SW 1271 (cell line): ENCODE data around the gene ARFGAP2.
A peak's percentile ranks its signal among the peaks of the same experiment; 100 is the strongest.
"Not testable (repeated sequence)": the region's sequence is repeated elsewhere in the genome, so short reads cannot be mapped to it uniquely, and the experiment has no call there.

Source experiments
- DNase-seq, 2 experiments: peaks; one replicate each; lab custom pipeline; 2025; lab: John Stamatoyannopoulos, UW

Gene ARFGAP2

DNA sequence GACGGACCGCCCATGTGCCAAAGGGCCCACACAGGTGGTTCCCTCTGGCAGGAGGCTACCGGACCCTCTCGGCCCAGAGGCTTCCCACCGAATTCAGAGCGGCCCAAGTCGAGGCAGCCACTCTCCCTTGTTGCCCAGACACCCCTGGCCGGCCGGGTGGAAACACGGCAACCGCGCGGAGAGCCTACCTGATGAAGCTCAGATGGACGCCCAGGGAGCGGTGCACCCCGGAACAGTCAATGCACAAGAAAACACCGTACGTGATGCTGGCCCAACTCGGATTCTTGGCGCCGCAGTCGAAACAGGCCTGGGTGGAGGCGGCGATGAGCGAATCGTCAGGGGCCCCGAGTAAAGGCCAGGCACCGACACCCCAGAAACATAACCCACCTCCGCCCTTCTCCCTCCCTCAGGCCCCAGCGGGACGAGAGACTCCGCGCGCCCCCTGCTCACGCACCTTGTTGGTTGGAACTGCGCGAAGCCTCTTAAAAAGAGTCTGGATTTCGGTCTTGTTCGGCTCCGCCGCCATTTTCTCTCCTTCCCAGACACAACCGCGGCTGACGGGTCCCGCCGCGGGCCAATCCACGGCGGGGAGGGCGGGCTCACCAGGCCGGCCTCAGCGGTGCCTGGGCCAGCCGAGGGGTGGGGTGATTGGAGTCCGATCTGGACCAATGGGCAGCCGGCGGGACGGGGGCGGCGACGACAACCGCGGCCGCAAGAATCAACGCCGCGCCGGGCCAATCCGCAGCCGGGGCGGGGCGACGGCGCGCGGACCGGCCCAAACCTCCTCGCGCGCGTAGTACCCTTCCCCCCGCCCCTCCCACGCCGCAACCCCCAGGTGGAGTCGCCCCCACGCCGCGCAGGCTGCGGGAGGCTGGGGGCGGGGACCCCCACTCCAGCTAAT, at the start of gene ARFGAP2:
Gene ARFGAP2 (minus strand): TSS at position 552 of the 901 bp plus-strand sequence. CDS start 26 bp downstream, at position 526.
- peak; percentile 63 to 88 for DNase-seq

DNA sequence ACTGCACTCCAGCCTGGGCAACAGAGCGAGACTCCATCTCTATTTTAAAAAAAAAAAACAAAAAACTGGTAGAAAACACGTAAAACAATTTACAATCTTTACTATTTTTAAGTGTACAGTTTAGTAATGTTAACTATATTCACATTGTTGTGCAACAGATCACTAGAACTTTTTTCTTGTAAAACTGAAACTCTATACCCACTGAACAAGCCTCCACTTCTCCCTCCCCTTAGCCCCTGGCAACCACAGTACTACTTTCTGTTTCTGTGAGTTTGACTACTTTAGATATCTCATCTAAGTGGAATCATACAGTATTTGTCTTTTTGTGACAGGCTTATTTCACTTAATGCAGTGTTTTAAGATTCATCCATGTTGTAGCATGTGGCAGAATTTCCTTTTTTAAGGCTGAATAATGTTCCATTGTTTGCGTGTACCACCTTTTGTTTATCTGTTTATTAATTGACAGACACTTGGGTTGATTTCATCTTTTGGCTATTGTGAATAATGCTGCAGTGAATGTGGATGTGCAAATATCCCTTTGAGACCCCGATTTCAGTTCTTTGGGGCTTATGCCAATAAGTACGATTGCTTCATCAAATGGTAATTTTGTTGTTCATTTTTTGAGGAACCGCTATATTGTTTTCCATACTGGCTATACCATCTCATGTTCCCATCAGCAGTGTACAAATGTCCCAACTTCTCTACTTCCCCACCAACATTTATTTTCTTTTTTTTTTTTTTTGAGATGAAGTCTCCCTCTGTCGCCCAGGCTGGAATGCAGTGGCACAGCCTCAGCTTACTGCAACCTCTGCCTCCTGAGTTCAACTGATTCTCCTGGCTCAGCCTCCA, 49.1 kb upstream of the ARFGAP2 start:
- no peak for DNase-seq

DNA sequence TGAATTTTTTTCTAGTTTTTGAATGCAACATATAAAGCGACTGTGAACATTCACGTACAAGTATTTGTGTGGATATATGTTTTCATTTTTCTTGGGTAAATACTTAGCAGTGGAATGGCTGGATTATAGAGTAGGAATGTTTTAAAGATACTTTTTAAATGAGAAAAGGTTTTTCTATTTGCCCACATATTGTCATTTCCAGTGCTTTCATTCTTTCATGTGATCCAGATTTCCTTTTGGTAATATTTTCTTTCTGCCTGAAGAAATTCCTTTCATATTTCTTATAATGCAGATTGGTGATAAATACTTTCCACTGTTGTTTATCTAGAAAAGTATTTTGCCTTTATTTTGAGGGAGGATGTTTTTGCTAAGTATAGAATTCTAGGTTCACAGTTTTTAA, 46.0 kb upstream of the ARFGAP2 start:
- no peak for DNase-seq

DNA sequence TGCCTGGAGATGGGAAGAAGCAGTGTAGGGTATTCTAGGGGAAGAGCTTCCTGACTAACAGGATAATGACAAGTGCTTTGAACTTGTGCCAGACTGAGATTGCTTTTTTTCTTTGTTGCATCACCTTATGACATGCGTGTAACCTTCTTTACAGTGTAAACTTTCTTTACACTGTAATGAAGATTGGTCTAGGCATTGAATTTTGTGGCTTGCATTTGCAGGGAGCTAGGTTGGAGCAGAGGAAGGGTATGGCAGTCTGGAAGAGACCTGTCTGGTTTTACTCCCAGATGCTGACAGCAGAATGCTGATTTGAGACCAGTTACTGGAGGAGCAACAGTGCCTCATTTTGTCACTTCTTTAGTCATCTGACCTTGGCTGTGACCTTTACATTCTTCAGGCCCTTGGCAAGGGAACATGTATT, 43.7 kb upstream of the ARFGAP2 start:
- DNase-seq: peak in 1 of 2 experiments; percentile 61

DNA sequence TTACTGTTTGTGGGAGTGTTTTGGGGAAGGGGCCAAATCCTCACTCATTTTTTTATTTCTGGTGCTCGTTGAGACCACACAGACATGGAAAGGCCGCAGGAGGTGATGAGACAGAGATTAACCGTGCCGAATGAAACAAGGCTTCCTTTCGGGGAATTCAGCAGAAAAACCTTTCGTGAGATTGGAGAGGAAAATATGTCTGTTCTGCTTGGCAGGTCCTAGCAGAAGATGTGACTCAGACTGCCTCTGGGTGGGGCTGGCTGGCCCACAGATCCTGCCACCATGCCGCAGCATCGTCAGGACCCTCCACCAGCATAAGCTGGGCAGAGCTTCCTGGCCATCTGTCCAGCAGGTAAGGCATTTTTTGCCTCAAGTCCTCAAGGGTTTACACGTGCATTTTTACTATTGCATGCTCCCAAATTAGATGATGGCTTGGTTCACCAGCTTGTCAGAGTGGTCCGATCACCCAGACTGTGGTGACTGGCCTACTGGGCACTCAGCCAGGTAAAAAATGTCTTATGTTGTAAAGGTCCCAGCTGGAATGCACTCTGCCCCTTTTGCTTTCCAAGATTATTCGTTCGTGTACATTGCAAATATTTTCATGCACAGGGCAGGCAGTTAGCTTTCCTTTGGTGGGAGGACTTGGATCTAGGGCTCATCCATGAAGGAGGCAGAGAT, 39.6 kb upstream of the ARFGAP2 start:
- peak; percentile 53 to 77 for DNase-seq

DNA sequence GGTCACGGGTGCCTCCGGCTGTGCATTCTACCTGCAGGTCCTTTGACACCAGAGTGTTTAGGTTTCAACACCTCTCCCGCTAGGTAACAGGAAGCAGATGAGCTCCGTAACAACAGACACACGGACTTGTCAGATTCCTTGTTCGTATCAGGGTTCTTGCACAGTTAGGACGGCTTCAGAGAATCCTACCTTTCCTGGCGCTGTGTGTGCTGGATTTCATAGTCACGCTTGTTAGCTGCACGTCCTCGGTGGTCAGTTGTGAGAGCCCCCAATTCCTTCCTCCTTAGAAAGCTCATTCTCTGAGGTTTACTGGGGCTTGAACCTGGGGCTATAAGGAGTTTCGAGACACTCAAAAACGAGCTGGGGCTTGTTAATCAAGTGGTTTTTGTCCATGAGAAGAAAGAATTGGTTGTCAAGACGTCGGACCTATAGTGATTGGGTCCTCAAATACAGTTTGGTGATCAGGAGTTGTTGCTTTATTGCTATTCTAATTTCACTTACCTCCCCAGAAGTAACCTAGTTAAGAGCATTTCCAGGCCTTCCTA, 38.8 kb upstream of the ARFGAP2 start:
- DNase-seq: no peak

DNA sequence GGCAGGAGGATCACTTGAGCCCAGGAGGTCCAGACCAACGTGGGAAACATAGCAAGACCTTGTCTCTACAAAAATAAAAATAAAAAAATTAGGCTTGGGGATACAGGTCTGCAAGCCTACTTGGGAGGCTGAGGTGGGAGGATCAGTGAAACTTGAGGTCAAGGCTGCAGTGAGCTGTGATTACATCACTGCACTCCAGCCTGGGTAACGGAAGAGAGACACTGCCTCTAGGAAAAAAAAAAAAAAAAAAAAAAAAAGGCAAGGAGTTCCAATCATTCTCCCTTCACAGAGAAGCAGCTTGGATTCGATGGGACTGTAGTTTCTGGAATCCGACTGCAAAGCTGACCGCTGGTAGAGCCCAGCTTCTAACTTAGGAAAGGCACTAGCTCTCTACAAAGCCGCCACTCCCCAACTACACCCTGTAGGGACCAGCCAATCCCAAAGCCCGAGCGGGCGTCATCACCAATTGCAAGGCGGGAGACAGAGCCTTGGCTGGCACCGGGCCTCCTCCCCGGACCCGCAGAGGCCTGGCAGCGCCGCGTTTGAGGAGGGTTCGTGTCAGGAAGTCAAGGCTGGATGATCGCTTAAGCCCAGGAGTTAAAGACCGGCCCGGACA, 37.4 kb upstream of the ARFGAP2 start:
- DNase-seq: peak; percentile 66 to 87

DNA sequence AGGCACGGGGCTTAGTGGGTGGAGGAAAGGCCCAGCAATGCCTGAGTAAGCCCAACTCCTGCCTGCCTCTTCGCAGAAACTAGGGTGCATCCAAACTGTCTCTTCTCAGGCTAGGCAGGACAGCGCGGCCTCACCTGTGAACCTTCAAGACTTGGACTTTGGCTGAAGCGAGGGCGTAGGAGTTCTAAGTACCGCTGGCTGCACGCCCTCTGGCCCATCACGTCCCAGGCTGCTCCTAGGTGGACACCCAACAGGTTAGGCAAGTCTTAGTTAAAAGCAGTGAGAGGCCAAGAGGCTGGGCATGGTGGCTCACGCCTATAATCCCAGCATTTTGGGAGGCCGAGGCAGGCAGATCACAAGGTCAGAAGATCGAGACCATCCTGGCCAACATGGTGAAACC, 36.3 kb upstream of the ARFGAP2 start:
- no peak for DNase-seq

DNA sequence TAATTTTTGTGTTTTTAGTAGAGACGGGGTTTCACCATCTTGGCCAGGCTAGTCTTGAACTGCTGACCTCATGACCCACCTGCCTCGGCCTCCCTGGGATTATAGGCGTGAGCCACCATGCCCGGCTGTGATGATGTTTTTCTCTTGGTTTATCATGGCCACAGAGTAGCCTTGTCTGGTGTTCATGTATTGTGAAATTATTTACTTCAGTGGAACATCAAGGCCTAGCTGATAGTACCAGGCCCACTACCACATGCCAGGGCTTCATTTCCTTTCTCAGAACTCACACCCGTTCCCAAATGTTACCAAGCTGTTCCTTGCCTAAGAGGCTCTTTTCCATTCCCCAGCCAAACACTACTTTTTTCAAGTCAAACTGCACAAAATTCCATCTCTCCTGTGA, 31.9 kb upstream of the ARFGAP2 start:
- no peak for DNase-seq

DNA sequence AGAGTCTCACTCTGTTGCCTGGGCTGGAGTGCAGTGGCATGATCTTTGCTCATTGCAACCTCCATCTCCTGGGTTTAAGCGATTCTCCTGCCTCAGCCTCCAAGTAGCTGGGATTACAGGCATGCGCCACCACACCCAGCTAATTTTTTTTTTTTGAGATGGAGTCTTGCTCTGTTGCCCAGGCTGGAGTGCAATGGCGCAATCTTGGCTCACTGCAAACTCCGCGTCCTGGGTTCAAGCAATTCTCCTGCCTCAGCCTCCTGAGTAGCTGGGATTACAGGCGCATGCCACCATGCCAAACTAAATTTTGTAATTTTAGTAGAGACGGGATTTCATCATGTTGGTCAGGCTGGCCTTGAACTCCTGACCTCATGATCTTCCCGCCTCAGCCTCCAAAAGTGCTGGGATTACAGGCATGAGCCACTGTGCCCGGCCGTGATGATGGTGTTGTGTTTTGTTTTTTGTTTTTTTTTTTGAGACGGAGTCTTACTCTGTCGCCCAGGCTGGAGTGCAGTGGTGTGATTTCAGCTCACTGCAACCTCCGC, 31.4 kb upstream of the ARFGAP2 start:
- DNase-seq: not testable (repeated sequence)

DNA sequence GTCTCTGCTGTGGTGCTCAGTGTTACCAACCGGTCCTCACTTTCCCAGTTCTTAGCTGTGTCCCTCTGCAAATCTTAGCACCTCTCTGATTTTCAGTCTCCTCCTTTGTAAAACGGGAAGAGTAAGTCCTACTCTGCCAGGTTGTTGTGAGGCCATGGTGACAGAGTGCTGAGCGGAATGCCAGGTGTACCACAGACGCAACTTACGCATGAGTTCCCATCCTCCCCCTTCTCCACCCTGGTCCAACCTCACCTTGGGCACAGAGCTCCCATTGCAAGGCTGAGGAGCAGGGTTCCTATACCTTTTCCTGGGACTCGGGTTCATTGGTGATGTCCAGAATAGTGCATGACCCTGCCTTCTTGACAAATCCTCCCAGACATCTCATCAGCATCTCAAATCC, 30.8 kb upstream of the ARFGAP2 start:
- DNase-seq: no peak

DNA sequence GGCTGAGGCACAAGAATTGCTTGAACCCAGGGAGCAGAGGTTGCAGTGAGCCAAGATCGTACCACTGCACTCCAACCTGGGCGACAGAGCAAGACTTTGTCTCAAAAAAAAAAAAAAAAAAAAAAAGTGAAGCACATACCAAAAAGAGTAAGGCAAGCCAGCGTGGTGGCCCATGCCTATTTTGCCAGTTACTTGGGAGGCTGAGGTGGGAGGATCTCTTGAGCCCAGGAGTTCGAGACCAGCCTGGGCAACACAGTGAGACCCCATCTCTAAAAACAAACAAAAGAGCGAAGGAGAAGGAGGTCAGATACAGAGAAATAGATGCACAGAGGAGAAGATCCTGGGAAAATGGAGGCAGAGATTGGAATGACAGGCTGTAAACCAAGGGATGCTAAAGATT, 29.9 kb upstream of the ARFGAP2 start:
- not testable (repeated sequence) for DNase-seq

DNA sequence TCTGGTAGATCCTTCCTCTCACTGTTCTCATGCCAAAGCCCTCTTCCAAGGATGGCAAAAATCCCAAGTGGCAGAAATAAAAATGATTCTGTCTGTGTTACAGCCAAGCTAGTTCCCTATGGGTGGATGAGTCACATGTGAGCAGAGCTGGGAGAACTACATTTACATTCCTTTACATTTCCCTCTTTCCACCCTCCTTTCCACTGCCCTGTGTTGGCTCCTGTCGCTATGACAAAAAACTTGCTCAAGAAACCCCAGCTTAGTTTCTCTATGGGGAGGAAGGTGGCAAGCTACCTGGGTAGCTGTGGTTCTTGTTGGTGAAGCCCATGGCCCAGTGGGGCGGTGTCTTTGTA, 27.9 kb upstream of the ARFGAP2 start:
- no peak for DNase-seq

DNA sequence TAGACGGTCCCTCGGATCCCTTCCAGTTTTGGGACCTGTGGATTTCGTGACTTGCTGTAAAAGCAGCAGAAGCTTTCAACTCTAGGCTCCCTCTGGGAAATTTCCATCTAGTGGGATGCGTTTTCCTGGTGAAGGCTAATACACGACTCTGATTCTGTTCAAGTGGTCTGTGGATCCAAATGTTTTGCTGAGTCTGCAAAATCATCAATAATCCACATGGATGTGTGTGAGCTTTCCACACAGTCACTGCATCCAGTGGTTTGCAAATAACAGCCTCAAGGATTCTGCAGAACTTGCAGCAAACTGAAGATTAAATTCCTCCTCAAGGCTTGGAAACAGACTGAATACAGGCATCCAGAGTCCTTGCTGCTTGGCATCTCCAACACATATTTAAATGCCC, 25.9 kb upstream of the ARFGAP2 start:
- DNase-seq: no peak

DNA sequence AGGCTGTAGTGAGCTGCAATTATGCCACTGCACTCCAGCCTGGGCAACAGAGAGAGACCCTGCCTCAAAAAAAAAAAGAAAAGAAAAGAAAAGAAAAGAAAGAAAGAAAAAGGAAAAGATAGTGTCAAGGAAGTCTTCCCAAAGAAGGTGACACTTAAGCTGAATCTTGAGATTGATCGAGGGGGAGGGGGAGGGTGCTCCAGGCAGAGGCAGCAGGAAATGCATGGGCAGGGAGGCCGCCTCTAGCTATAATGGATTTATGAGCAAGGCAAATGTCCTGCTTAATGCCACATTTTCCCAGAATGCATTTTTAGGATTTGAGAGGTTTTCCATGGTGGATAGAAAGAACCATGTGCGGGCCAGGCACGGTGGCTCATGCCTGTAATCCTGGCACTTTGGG, 24.3 kb upstream of the ARFGAP2 start:
- DNase-seq: no peak

DNA sequence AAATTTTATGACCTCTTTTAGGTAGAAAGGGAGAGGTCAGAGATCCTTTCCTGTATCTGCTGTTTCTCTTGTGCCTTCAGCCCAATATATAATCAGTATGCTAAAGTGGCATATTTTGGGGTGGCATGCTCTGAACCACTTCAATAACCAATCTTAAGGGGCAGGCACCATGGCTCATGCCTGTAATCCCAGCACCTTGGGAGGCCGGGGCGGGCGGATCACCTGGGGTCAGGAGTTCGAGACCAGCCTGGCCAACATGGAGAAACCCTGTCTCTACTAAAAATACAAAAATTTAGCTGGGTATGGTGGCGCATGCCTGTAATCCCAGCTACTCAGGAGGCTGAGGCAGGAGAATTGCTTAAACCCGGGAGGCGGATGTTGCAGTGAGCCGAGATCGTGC, 21.5 kb upstream of the ARFGAP2 start:
- not testable (repeated sequence) for DNase-seq

DNA sequence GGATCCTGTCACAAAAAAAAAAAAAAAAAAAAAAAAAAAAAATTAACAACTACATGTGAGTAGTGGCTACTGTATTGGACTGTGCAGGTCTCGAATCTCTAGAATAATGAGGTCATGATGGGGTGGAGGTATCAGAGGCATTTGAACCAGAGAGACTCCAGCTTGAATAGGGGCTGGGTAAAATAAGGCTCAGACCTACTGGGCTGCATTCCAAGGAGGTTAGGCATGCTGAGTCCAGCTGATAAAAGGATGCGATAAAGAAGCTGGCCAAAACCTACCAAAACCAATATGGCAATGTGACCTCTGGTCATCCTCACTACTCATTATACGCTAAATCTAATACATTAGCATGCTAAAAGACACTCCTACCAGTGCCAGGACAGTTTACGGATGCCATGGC, 15.4 kb upstream of the ARFGAP2 start:
- DNase-seq: no peak

DNA sequence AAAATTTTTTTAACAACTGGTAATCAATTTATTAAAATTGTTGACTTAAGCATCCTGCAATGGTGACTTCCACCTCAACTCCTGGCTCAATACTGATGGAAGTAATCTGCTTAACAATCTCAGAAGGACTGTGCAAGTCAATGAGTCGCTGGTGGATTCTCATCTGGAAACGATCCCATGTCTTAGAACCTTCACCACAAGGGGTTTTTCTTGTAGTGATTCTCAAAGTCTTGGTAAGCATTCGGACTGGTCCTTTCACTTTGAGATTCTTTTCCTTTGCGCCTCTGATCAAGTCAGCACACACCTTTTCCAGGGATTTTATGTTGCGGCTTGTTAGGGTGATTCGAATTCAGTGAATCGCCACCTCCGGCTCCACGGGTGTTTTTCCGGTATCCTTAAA, 14.5 kb upstream of the ARFGAP2 start:
- DNase-seq: not testable (repeated sequence)

DNA sequence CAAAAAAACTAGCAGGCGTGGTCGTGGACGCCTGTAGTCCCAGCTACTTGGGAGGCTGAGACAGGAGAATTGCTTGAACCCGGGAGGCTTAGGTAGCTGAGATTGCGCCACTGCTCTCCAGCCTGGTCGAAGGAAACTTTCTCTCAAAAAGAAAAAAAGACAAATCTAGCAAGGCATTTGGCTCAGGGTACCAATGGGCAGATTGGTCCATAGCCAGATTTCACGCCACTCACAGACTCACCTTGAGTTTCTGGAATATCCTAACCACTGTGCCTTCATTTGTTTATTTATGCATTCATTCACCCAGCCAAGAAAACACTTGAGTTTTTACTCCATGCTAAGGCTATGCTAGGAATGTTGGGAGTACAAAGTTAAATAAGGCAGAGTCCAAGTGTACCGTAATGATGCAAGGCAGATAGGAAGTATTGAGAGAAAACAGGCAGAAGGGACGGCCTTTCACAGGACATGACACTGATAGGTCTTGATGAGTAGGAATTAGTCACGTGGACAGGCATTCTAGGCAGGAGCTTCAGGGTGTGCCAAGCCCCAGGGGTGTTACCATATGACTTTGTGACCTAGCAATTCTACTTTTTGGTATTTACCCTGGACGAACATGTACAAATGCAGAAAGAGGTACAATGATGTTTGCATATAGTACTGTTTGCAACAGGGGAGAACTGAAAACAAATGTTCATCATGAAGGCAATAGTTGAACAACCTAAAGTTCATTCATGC, 12.6 kb upstream of the ARFGAP2 start:
- DNase-seq: peak in 1 of 2 experiments; percentile 12

DNA sequence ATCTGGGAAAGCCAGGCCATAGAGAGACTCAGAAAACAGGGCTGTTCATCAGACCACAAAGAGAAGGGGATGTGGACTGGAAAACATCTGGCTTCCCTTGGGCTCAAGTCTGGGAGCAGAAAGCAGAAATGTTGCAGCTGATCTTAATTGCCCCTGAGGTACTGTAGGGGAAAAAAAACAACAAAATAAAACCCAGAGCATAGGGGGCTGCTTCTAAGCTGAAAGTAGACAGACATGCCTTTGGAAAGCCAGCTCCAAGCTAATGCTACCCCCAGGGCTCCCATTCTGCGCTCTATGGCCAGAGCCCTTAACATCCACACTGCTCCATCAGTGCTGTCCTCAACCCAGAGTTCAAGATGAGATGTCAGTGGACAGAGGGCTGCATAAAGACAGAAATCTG, 11.6 kb upstream of the ARFGAP2 start:
- DNase-seq: no peak

DNA sequence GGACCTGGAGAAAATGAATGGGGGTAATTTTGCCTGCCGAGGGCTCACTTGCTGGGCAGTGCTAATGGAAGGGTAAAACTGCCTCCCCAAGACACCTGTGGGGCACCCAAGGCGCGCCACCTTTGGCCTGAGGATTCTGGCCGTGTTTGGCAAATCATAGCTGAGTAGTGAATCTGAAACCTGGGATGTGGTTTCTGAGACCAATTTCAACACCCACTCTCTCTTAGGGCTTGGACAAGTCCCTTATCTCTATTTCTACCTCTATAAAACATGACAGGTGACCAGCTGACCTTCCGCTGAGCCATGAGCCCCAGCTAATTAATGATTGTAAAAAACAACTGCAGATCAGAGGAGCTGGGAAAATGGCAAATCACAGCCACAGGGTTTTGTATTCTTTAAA, 11.0 kb upstream of the ARFGAP2 start:
- no peak for DNase-seq
